Tongue (tissue), 2 donors: ENCODE measurements around the gene LIX1L. TPM values are rescaled to one million over a fixed set of nuclear protein-coding genes. Genes with fewer than 3 reads are reported as not detected.

ENCODE experiments used
- DNase-seq: peaks from one replicate; pipeline ENCODE4 v3.0.0-alpha.2; 2015
- total RNA-seq: library from RNA; depleted of rRNA; stranded (reverse); fragments of >200 nt; gene quantifications from one replicate; pipeline ENCODE4 v1.2.3, GENCODE V29; 2014

The LIX1L gene
- total RNA-seq, 1 donor from 2014 or later = 28.3 TPM

DNA sequence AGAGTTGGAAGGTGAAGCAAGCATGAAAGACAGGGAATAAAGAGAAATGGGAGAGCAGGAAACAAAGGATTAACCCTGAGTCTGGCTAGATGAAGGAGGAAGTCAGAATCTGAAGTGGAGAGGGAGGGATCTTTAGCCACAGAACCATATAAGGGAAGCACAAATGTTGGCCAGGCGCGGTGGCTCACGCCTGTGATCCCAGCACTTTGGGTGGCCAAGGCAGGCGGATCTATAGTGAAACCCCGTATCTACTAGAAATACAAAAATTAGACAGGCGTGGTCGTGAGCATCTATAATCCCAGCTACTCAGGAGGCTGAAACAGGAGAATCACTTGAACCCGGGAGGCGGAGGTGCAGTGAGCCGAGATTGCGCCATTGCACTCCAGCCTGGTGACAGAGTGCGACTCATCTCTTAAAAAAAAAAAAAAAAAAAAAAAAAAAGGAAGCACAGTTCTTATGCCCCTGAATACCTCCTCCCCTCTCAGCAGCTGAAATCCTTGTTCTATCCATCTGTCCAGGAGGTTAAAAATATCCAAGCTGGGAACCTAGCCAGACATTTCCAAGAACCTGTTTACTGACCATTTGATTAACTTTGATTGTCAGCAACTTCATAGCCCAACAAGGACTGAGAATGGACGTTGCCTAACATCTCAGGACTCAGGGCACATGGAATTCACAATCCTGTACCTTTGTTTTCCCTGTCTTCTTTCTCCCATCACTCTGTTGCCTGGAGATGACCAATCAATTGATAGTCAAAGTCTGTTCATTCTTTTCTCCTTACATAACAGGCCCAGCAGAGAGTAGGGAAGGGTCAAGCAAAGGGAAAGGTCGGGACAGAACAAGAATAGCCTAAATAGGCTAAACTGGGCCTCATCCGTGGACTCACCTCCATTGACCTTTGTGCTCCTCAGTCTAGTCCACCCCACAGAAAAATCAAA lies 28.0 kb upstream of the LIX1L start:
- peak; percentile 91 for DNase-seq

DNA sequence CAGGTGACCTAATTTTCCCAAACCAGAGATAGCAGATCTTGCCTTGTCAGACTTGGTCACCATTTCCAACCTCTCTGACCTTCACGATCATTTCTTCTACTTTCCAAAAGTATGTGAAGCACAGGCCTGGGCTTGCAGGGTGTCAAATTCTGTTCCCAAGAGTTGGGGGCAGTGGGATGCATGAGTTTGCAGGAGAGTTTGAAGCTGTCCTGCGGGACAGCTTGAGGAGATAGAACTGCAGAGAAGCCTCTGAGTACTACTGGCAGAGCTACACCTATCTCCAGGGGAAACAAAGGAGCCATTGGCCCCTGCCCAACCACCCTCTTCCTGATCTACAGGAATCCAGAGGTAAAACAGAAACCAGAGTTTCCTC lies 27.3 kb upstream of the LIX1L start:
- no peak for DNase-seq

DNA sequence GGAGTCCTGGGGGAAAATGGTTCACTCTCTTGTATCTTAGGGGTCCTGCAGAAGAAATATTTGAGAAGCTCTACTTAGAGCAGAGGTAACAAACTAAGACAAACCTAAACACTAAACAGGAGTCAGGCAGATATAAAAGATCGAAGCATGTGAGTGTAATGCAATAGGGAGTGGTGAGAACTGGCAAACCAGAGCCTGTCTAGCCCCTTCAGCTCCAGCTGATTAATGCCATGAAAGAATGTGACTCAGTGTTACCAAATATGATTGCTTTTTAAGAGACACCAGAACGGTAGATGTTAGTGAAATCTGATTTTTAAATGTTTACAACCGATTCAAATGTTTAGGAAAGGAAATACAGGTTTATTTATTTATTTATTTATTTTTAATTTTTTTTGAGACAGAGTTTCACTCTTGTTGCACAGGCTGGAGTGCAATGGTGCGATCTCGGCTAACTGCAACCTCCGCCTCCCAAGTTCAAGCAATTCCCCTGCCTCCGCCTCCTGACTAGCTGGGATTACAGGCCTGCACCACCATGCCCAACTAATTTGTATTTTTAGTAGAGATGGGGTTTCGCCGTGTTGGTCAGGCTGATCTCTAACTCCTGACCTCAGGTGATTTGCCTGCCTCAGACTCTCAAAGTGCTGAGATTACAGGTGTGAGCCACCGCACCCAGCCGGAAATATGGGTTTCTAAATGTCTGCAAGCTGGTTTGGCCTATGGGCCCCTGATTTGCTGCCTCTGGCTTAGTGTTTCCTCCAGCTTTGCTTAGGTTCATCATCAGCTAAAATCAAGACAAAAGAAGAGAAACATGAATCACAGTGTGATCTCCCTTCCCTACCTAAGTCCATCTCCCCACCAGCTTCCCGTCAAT lies 26.4 kb upstream of the LIX1L start:
- DNase-seq = no peak

DNA sequence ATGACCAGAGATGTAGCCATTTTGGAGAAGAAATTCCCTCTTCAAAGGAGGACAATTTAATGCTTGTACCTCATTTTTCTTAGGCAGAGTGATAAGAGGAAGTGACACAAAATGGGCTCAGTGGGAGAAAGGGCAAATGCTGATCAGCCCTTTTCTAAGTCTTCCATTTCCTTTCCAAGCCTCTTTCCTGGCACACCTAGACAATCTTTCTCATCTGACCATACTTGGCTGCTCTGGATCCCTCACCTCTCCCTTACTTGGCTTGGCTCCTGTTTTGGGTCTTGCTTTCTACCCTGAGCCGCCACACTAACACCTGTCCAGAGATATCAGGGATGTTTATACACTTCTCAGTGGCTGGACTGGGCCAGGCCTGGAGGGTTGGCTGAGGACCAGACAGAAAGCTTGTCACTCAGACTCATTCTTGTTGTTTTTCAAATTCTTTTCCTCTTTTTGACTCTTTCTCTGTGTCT lies 25.4 kb upstream of the LIX1L start:
- peak; percentile 89 for DNase-seq

DNA sequence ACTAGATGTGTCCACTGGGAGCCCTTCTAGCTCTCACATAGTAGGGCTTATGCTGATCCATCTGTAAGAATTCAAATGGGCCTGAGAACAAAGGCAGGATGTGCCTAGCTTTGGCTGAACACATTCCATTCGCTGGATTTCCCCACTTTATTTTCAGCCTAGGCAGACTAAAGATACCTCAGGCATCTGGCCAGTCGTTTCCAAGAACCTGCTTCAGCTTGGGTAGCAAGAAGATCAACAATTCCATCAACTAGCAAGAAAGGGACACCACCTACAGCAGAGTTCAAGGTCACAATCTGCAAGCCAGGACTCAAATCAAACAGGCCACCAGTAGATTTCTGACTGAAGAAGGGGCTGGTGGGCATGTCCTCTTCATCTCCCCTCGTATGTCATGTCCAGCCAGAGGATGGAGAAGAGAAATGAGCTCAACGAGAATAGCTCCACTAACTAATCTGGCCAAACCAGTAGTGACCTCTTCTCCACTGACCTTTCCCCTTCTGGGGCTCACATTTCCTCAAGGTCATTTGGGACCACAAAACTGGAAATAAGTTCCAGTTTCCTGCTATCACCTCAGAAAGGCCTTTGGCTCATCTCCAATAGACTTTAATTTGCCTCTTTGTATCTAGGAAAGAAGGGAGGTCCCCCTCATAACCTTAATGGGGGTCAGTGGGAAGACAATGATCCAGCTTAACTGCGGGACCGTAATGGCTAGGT lies 24.4 kb upstream of the LIX1L start:
- no peak for DNase-seq

DNA sequence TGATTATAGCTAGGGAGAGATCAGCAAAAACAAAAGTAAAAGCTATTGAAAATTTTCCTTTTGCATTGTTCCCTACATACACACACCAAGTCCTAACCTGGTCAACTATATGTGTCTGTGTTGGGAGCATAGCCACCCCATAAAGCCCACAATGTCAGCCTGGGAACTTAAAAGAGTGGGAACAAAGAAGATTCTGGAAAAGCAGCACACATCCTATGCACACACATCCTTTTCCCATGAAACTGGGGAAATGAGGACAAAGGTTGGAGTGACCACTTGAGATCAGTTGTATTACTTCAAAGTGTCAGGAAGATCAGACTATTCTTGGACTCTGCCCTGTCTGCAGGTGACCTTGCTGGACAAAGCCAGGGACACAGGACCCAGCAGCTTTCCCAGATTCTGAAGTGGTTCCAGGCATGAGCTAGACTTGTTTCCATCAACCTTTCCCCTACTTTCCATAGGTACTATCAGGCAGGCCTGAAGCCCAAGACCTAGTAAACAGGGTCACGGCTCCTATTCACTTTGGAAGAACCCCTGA lies 22.7 kb upstream of the LIX1L start:
- DNase-seq = no peak

DNA sequence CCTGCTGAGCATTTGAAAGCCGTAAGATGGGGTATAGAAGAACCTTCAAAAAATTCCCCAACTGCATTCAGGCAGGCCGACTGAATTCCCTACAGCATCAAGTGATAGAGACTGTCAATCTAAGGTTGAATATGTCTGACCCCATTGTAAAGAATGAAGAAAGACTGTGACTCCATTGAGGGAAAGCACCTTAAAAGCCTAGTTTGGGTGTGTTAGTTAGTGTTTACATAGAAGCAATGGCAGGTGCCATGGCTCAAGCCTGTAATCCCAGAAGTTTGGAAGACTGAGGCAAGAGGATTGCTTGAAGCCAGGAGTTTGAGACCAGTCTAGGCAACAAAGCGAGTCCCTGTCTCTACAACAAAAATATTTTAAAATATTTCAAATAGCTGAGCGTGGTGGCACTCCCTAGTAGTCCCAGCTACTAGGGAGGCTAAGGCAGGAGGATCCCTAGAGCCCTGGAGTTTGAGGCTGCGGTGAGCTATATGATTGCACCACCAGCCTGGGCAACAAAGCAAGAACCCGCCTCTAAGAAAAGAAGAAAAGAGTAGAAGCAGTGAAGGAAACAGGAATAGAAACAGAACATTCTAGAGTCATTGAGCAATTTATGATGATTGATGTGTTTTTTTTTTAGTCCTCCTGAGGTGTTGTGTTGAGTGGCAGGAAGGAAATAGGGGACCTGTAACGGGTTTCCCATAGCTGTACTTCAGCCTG lies 22.1 kb upstream of the LIX1L start:
- DNase-seq = no peak

DNA sequence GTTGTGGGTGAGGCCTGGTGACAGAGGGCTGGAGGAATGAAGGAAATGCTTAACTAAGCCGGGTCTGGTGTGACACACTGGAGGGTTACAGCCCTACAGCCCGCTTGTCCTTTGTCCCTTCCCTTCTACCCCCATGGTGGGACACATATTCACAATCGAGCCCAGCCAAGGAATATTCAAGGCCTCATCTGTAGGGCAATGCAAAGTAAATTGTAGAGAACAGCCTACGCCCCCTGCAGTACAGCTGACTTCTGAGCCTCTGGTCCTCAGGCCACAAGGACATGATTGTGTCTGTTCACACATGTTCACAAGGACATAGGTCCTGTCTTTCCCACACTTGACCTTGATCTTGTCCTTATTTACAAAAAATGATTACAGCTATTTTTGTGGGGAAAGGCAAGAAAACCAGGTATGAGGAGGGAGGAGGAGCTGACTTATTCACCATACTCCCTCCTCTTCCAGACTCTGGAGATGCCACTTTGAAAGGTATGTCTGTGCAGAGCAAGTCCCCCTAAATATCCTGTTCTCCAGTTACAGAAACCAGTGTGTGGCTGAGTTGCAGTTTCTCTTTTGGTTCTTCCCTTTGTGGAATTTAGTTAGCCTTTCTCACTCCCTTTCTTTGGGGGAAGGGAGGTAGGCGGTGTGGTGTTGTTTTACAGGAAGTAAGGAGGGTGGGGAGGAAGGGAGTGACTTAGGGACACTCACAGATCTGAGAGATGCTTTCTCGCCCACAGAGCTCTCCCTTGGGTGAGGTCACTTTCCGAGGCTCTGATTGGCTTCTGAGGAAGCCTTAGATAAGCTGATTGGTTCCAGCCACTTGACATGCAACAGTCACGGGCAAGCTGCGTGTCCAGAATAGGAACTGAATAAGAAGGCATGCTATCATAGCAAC lies 21.3 kb upstream of the LIX1L start:
- peak; percentile 99 for DNase-seq

DNA sequence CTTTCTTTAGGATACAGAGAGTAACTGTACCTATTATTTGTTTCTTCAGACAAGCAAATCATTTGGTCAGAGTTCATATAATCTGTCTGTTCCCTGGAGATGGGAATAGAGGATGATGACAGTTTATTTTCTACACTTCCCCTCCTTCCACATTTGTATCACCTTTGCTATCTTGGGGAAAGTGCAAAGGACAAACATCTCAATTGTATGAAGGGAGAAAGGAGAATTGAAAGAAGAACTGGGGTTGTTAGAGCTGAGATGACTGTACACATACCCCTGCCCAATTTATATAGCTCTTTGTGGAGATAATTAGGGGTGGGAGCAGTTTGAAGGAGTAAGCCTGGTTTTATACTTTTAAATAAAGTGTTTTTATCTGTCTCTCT lies 20.6 kb upstream of the LIX1L start:
- DNase-seq = no peak

DNA sequence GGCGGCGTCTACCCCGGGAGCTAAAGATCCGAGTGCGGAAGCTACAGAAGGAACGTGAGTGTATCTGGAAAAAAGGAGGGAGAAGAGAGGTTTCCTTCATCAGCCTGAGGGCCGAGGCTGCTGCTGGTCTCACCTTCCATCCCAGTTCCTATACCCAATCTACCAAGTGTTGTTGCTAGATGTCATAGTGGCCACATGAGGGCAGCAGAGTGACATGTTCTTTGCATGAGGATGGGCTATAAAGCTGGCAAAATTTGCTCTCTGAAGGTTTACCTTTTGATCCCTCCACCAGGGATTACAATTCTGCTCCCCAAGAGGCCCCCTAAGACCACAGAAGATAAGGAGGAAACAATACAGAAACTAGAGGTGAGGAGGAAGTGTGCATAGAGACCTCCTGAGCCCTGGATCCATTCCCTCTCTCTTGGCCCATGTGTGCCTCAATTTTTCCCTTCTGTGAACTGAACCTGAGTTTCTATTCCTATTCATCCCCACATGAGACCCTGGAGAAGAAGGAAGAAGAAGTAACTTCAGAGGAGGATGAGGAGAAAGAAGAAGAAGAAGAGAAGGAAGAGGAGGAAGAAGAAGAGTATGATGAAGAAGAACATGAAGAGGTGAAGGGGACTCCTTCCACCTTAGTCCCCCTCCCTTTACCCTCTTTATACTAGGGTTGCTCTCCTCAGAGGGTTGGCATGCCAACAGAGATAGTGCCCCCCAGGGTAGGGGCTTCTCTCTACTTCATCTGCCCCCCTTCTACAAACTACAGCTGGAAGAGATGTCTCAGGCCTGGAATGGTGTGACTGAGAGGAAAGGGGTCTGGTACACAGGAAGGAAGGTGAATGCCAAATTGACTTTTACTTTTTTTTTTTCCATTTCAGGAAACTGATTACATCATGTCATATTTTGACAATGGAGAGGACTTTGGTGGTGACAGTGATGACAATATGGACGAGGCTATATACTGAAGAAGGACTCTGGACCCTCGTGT lies 20.0 kb upstream of the LIX1L start:
- peak; percentile 94 for DNase-seq

DNA sequence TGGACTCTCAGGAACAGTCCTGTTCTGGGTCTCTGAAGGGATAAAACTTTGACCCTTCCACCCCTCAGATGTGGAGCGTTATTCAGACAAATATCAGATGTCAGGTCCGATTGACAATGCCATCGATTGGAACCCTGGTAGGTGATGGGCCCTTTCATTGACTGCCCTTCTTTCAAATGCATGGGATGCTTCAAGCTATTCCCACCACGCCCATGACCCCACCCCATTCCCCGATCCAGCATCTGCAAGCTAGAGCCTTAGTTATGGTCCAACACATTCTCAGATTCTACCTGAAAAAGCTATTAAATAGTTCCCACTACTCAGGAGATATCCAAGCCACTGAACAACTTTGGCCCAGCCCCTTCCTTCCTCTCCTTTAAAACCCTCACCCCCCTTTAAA lies 19.2 kb upstream of the LIX1L start:
- no peak for DNase-seq

DNA sequence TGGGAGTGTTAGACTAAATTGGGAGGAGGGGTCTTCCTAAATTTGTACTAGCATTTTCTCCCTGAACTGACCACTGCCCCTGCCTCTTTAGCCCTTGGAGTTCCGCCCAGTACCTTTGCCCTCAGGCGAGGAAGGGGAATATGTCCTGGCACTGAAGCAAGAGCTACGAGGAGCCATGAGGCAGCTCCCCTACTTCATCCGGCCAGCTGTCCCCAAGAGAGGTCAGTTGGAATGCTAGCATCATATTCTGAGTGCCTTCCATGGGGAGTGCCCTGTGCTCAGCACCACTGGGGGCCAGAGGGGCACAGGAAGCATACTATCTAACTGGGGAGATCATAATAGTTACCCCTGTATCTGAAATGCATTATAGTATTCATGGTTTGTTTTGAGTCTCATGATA lies 17.4 kb upstream of the LIX1L start:
- DNase-seq = peak; percentile 50

DNA sequence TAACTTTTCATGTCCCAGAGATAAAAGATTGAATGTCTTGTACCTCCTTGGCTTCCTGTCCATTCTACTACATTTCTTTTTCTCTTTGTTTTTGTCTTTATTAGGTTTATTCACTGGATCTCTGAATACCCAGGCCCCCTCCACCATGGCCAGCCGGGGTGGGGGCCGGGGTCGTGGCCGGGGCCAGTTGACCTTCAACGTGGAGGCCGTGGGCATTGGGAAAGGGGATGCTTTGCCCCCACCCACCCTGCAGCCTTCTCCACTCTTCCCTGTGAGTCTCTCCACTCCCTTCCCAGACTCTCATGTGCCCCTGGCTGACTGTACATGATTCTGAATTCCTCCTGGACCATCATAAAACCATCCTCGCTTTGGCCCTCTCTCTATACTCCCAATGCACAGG lies 16.9 kb upstream of the LIX1L start:
- no peak for DNase-seq

DNA sequence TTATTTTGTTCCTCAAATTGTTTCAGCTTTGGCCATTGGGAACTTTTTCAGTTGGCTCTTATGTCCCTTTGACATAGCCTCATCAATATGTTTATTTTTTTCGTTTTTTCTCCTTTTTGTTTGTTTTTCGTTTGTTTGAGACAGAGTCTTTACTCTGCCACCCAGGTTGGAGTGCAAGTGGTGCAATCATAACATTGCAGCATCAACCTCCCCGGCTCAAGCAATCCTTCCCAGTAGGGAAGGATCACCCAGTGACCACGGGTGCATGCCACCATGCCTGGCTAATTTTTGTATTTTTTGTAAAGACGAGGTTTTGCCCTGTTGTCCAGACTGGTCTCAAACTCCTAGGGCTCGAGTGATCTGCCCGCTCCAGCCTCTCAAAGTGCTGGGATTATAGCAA lies 14.8 kb upstream of the LIX1L start:
- DNase-seq = no peak

DNA sequence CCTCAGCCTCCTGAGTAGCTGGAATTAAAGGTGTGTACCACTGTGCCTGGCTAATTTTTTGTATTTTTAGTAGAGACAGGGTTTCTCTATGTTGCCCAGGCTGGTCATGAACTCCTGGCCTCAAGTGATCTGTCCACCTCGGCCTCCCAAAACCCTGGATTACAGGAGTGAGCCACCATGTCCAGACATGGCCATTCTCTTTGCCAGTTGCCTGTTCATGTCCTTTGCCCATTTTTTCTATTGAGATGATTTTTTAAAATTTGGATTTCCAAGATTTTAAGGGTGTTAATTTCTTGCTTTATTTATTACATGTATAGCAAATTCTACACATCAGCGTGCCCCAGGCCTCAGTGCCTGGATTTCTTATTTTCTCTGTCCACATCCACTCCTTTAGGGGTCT lies 9.5 kb upstream of the LIX1L start:
- DNase-seq = no peak

DNA sequence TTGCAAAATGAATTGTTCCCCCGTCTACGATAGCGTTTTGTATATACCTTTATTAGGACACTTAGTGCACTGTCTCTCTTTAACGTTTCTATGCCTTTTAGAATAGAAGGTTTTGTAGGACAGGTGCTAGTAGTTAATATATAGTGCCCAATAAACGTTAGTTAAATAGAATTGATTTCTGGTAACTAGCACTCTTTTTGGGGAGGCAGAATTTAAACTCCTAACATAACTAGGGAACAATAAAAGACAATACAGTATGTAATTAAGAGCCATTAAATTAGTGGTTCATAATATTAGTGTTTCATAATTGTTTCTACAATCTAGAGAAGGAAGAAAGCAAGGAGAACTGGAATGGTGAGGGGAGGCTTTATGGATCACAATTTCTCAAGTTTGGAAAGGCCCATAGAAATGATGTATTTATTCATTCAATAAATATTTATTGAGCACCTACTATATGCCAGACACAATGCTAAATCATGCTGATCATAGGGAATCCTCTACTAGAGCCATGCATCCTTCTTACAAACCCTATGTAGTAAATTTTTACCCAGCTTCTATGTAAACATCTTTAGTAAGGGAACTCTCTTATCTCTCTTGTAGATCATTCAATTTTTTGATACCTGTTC lies 7.4 kb upstream of the LIX1L start:
- no peak for DNase-seq

DNA sequence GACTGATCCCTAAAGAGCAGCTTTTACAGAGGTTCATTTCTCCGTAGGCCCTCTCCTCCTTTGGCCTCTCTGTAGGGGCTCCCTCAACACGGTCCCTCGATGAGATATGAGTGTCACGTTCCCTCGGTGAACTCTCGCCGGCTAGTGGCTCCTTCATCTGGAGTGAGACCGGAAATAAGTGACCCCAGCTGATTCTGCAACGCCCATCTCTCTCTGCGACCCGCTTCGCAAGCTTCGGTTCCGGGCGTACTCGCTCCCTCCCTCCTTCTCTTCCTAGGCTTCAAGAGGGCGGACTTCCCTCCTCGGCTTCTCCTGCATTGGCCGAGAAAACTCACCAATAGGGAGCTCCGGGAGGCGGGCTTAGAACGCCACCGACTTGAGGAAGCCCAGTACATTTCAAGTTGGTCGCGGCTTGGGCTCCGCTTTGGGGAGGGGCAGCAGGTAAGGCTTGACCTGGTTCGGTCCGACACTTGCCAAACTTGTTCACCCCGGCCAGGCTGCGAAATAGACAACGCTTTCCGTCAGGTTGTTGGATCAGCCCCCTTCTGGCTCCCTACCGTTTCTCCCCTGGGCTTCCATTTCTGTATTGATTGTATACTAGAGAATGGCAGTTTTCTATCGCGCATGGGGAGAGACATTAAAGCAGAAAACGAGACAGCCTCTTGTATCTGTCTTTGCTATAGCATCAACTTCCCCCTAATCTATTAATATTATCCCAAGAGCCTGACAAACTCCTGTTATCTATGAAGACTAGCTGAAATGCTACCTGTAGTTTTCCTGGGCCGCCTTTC lies 6.7 kb upstream of the LIX1L start, which contains the start of the genes ANKRD34A and POLR3GL:
Gene ANKRD34A (minus strand): TSS at position 248 of the 791 bp plus-strand sequence. CDS start 2,816 bp downstream, outside the sequence.
Gene POLR3GL (plus strand): TSS at position 363 of the 791 bp plus-strand sequence. CDS start 10,176 bp downstream, outside the sequence.
- peak; percentile 97 for DNase-seq
